Transverse colon (tissue), 3 donors: ENCODE data around the gene RBM47.

Experiments
- POLR2A ChIP-seq: fragments of 450-650 bp; IDR thresholded peaks from one replicate; pipeline ENCODE4 v1.6.1; 2016; ENCODE audit warnings: antibody characterized with exemption, mild to moderate bottlenecking, moderate library complexity
- TF ChIP-seq, protein P1 (sequence below), 5 experiments: fragments of 200-600 bp in 3 of 5; fragments of 450-650 bp in 2 of 5; sonication (generic) in 3 of 5; IDR thresholded peaks; 1 replicate in 2 of 5; 2 replicates in 3 of 5; pipeline ENCODE4 v1.5.1; 2016 to 2017; ENCODE audit warnings: antibody characterized with exemption in 5 of 5, inconsistent platforms in 3 of 5, mild to moderate bottlenecking in 2 of 5, moderate library complexity in 1 of 5

DNA sequence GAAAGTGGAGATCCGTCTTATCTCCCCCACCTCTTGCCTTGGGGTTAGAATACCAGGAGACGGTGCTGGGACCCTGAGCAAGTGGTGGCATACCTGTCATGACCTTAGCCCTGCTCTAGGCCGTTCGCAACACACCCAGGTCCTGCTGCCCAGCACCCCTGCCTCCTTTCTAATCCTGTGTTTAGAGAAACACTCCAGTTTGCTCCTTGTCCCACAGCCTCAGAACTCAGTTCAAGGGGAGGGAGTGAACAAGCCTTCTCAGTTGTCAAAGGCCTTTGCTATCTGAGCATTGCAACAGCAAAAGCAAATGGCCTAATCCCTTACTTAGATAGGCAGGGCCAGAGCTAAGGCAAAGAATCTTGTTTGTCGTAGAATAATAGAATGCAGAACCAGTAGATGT is 226.6 kb downstream of the RBM47 start:
- TF ChIP-seq POLR2A = no peak
- TF ChIP-seq, protein P1, sequence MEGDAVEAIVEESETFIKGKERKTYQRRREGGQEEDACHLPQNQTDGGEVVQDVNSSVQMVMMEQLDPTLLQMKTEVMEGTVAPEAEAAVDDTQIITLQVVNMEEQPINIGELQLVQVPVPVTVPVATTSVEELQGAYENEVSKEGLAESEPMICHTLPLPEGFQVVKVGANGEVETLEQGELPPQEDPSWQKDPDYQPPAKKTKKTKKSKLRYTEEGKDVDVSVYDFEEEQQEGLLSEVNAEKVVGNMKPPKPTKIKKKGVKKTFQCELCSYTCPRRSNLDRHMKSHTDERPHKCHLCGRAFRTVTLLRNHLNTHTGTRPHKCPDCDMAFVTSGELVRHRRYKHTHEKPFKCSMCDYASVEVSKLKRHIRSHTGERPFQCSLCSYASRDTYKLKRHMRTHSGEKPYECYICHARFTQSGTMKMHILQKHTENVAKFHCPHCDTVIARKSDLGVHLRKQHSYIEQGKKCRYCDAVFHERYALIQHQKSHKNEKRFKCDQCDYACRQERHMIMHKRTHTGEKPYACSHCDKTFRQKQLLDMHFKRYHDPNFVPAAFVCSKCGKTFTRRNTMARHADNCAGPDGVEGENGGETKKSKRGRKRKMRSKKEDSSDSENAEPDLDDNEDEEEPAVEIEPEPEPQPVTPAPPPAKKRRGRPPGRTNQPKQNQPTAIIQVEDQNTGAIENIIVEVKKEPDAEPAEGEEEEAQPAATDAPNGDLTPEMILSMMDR (IDR thresholded peaks at IDR 0.05) = no peak
